GM12892 (cell line): Measurements from ENCODE around the gene ADAMTS13.

ENCODE experiments used
- DNase-seq: peaks from one replicate; pipeline ENCODE4 v3.0.0; 2011; ENCODE audit not compliant: insufficient read length
- FAIRE-seq: peaks from 2 replicates; lab custom pipeline; 2011; peaks lifted over from hg19 to GRCh38; lab: Jason Lieb, UNC
- POLR2A ChIP-seq: IDR thresholded peaks from 2 replicates; pipeline ENCODE4 v1.6.1; 2011; ENCODE audit warnings: low read depth, low read length, control low read depth
- POLR2AphosphoS5 ChIP-seq: IDR thresholded peaks from 2 replicates; pipeline ENCODE4 v1.6.1; 2011; ENCODE audit warnings: low read depth, low read length, control low read depth
- TAF1 ChIP-seq: IDR thresholded peaks from 2 replicates; pipeline ENCODE4 v1.6.1; 2011; ENCODE audit warnings: low read depth, mild to moderate bottlenecking, control low read depth, low read length, borderline replicate concordance

The ADAMTS13 gene

GRCh38 chr9:133499132-133499891 lies 77.1 kb downstream of the ADAMTS13 start:
- TF ChIP-seq POLR2A (no peak), POLR2AphosphoS5 (no peak), TAF1 (no peak)
- no peak for FAIRE-seq
- no peak for DNase-seq

GRCh38 chr9:133499892-133500270 lies 77.7 kb downstream of the ADAMTS13 start:
- TF ChIP-seq POLR2A (no peak), POLR2AphosphoS5 (no peak), TAF1 (no peak)
- FAIRE-seq (no peak), DNase-seq (no peak)

- TF ChIP-seq POLR2AphosphoS5 (no peak), TAF1 (no peak)
- no peak for FAIRE-seq
These were observed 79.9 kb downstream of the ADAMTS13 start for GRCh38 chr9:133502112-133502511.

DNA sequence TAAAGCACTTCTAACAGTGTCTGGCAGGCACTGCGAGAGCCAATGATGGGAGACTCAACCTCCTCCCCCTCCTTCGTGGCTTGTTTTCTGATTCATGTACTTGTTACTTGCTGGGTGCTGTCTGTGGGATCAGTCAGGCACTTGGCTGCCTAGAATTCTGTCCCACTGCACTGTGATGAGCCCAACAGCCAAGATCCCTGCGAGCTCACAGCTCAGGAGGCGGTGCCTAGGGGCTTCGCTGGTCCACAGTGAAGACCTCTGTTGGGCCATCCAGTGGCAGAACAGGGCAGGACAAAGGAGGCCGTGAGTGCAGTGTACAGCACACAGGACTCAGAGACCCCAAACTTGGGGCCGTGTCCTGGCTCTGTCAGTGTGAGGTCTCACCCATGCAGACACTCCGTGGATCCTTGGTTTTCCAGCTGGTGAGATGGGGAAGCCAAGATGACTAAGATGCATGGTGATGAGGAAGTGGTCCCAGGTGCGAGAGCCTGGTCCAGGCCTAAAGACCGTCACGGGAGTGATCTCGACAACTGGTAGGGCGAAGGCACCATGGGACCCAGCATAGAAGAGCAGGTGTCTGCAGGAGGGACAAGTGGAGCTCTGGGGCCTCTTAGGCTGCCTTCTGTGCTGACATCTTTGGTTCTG lies 83.1 kb downstream of the ADAMTS13 start:
- DNase-seq (no peak), FAIRE-seq (no peak)

More at GRCh38 chr9:133502112-133502511, 79.9 kb downstream of the ADAMTS13 start:
- DNase-seq, result no peak

GRCh38 chr9:133505901-133506652 lies 83.9 kb downstream of the ADAMTS13 start:
- DNase-seq (no peak), FAIRE-seq (no peak)
- TF ChIP-seq POLR2AphosphoS5, result no peak
- TF ChIP-seq POLR2A, result no peak
- TF ChIP-seq TAF1, result no peak

More for the DNA sequence above, 83.1 kb downstream of the ADAMTS13 start:
- TF ChIP-seq POLR2A, result no peak
- TF ChIP-seq TAF1, result no peak
- TF ChIP-seq POLR2AphosphoS5, result no peak

GRCh38 chr9:133506653-133507038 lies 84.5 kb downstream of the ADAMTS13 start:
- no peak for FAIRE-seq
- TF ChIP-seq TAF1, result no peak
- TF ChIP-seq POLR2AphosphoS5, result no peak
- no peak for TF ChIP-seq POLR2A
- no peak for DNase-seq

- no peak for TF ChIP-seq POLR2AphosphoS5
- no peak for TF ChIP-seq TAF1
- TF ChIP-seq POLR2A, result no peak
- DNase-seq (no peak), FAIRE-seq (no peak)
These were observed 85.2 kb downstream of the ADAMTS13 start for GRCh38 chr9:133507246-133507965.

- TF ChIP-seq TAF1 (no peak), POLR2AphosphoS5 (no peak), POLR2A (no peak)
- no peak for FAIRE-seq
- no peak for DNase-seq
These were observed 85.9 kb downstream of the ADAMTS13 start for GRCh38 chr9:133508046-133508445.
